Calu3 (cell line): ENCODE data around the gene EHMT1. TPM values are rescaled to one million over a fixed set of nuclear protein-coding genes. Genes with fewer than 3 reads are reported as not detected.

Experiments
- BruUV-seq: library from RNA; stranded (reverse); fragments of 400-500 nt; replicated peaks from 2 replicates; lab custom pipeline; 2021; lab: Mats Ljungman, UMichigan
- CTCF ChIA-PET: fragments of 300-600 bp; sonication (Branson Sonifier 250); formaldehyde crosslinking; loops from one replicate; lab custom pipeline; 2022; ENCODE audit warnings: antibody characterized with exemption; lab: Charles Lee
- DNase-seq: peaks from one replicate; pipeline ENCODE4 v3.0.0; 2022
- H3K27ac Mint-ChIP-seq: one replicate; pipeline ENCODE4 v1.8.0; 2022; ENCODE audit warnings: mixed read lengths; ENCODE audit not compliant: unreplicated experiment
- H3K27me3 Mint-ChIP-seq: one replicate; pipeline ENCODE4 v1.8.0; 2022; ENCODE audit warnings: mixed read lengths; ENCODE audit not compliant: unreplicated experiment
- H3K36me3 Mint-ChIP-seq: one replicate; pipeline ENCODE4 v1.8.0; 2022; ENCODE audit warnings: mild to moderate bottlenecking, moderate library complexity, mixed read lengths; ENCODE audit not compliant: insufficient read depth, unreplicated experiment
- H3K4me1 Mint-ChIP-seq: one replicate; pipeline ENCODE4 v1.8.0; 2022; ENCODE audit warnings: mild to moderate bottlenecking, low read depth, mixed read lengths; ENCODE audit not compliant: unreplicated experiment
- H3K4me3 Mint-ChIP-seq: one replicate; pipeline ENCODE4 v1.8.0; 2022; ENCODE audit warnings: mild to moderate bottlenecking, low read depth, moderate library complexity, mixed read lengths; ENCODE audit not compliant: unreplicated experiment
- H3K9me3 Mint-ChIP-seq: one replicate; pipeline ENCODE4 v1.8.0; 2022; ENCODE audit warnings: low read depth, mixed read lengths; ENCODE audit not compliant: unreplicated experiment
- intact Hi-C: fragments of 100-400 bp; cut with micrococcal nuclease; formaldehyde crosslinking; loops from one replicate; pipeline ENCODE4 v1.10.0; 2022; ENCODE audit not compliant: unreplicated experiment
- total RNA-seq: library from RNA; stranded (reverse); gene quantifications from 2 replicates; pipeline ENCODE4 v1.2.3, GENCODE V29; 2022
- TF ChIP-seq, protein P1 (sequence below): fragments of 200-600 bp; IDR thresholded peaks from one replicate; pipeline ENCODE4 v1.8.0; 2022; ENCODE audit warnings: antibody characterized with exemption; ENCODE audit not compliant: unreplicated experiment

Gene EHMT1
- total RNA-seq, 1 experiment from 2014 or later: 56.0 TPM

- DNase-seq: no peak
- Mint-ChIP-seq H3K27me3 (no peaks in the 10 kb centered on the region), H3K4me3 (no peak overlapping the region), H3K27ac (no peak overlapping the region), H3K4me1 (no peaks in the 10 kb centered on the region), H3K36me3 (peaks cover 20% of the 10 kb centered on the region), H3K9me3 (no peaks in the 10 kb centered on the region)
- intact Hi-C loops: no loop called here
- TF ChIP-seq, protein P1, sequence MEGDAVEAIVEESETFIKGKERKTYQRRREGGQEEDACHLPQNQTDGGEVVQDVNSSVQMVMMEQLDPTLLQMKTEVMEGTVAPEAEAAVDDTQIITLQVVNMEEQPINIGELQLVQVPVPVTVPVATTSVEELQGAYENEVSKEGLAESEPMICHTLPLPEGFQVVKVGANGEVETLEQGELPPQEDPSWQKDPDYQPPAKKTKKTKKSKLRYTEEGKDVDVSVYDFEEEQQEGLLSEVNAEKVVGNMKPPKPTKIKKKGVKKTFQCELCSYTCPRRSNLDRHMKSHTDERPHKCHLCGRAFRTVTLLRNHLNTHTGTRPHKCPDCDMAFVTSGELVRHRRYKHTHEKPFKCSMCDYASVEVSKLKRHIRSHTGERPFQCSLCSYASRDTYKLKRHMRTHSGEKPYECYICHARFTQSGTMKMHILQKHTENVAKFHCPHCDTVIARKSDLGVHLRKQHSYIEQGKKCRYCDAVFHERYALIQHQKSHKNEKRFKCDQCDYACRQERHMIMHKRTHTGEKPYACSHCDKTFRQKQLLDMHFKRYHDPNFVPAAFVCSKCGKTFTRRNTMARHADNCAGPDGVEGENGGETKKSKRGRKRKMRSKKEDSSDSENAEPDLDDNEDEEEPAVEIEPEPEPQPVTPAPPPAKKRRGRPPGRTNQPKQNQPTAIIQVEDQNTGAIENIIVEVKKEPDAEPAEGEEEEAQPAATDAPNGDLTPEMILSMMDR: no peak
- BruUV-seq: no TSS peak
- CTCF ChIA-PET: no interaction called here
Measured at GRCh38 chr9:137814841-137815240, 196.0 kb downstream of the EHMT1 start.

DNA sequence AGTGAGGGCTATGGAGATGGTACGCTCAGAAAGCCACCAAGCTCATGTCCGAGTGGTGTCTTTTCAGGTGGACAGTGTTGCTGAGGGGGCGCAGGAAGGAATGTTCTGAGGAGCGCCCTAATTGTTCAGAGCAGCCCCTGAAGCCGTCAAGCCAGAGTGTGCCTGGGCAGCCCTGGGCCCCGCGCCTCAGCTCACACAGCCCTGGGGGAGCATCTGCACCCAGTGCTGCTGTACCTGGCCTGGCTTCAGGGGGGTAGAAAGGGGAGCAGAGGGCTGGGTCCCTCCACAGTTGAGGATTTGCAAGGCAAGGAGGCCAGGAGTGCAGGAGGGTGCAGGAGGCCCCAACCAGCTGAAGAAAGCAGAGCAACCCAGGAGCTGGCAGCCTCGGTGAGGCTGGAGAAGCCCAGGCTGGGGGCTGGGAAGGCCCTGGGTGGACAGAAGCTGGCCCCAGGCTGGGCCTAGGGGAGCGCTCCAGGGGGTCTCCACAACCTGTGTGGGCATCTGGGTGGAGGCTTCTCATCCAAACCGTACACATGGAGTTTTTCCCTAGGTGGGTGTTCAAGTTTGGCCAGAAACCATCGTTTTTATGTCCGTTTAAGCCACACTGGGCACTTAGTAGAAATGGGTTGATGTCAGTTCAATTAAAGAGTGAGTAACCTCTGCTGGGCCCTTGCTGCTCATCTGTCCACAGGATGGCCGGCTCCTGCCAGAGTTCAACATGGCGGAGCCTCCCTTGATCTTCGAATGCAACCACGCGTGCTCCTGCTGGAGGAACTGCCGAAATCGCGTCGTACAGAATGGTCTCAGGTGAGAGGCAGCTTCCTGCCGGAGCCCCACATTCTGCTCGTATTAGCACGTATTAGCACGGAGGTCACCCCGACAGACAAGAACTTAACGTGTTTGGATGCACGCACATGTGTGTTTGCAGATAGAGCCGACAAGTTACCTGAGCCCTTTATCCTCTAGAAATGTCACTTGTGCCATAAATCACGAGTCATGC is 196.8 kb downstream of the EHMT1 start:
- CTCF ChIA-PET: no interaction called here
- Mint-ChIP-seq H3K4me3 (no peak overlapping the region), H3K27ac (no peak overlapping the region), H3K27me3 (no peaks in the 10 kb centered on the region), H3K9me3 (no peaks in the 10 kb centered on the region), H3K36me3 (peaks cover 20% of the 10 kb centered on the region), H3K4me1 (no peaks in the 10 kb centered on the region)
- TF ChIP-seq, protein P1: no peak
- BruUV-seq: no TSS peak
- intact Hi-C loops: no loop called here
- no peak for DNase-seq

DNA sequence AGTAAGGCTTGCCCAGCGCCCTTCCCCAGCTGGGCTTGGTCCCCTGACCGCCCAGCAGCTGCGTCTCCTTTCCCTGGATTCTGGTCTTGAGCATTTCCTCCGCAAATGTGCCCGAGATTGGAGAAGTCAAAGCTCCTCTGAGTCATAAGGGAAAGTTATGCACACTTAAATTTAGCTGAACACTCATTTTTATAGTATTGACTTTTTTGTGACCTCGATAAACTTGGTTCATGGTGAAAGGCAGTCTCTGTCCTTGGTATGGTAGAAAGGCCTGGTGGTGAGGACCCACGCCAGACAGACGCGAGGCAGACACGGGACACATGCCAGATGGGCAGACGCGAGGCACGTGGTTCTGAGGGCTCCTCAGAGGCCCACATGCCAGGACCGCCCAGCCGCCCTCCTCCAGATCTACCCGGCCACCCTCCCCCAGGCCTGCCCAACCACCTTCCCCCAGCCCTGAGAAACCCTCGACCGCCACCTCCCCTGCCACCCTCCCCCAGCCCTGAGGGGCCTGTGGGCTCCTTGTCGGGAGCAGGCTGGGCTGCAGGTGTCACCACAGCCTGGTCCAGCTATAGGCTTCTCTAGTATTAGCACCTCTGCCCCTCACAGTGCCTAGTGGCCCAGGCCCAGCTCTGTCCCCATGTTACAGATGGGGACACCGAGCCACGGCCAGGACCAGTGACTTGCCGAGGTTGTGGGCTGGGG is 197.9 kb downstream of the EHMT1 start:
- TF ChIP-seq, protein P1: no peak
- CTCF ChIA-PET: no interaction called here
- no peaks in the 10 kb centered on the region for H3K9me3 Mint-ChIP-seq
- no peaks in the 10 kb centered on the region for H3K4me1 Mint-ChIP-seq
- H3K27me3 Mint-ChIP-seq: no peaks in the 10 kb centered on the region
- H3K36me3 Mint-ChIP-seq: peaks cover 21% of the 10 kb centered on the region
- no peak overlapping the region for H3K4me3 Mint-ChIP-seq
- no TSS peak for BruUV-seq
- intact Hi-C loops: no loop called here
- H3K27ac Mint-ChIP-seq: no peak overlapping the region
- no peak for DNase-seq

- DNase-seq: no peak
- no peak overlapping the region for H3K27ac Mint-ChIP-seq
- no peaks in the 10 kb centered on the region for H3K4me1 Mint-ChIP-seq
- no peak overlapping the region for H3K4me3 Mint-ChIP-seq
- no peaks in the 10 kb centered on the region for H3K9me3 Mint-ChIP-seq
- CTCF ChIA-PET: no interaction called here
- TF ChIP-seq, protein P1: no peak
- H3K27me3 Mint-ChIP-seq: no peaks in the 10 kb centered on the region
- BruUV-seq: no TSS peak
- intact Hi-C loops: no loop called here
- H3K36me3 Mint-ChIP-seq: peaks cover 29% of the 10 kb centered on the region
Measured at GRCh38 chr9:137817236-137818200, 198.7 kb downstream of the EHMT1 start.
